Memory B cell (primary cell): ENCODE results near the gene PPM1H.
"Not testable (repeated sequence)": the region's sequence is repeated elsewhere in the genome, so short reads cannot be mapped to it uniquely, and the experiment has no call there.

Experiments used
- ATAC-seq: fragments of 150-1000 bp; cut with Tn5 transposase; 2 replicates; pipeline ENCODE4 v1.10.0; 2021; ENCODE audit warnings: low read depth, mild to moderate bottlenecking, moderate library complexity
- DNase-seq, 2 donors: peaks; one replicate each; pipeline ENCODE4 v3.0.0; 2022; ENCODE audit warnings: low spot score in 2 of 2
- H3K27ac Mint-ChIP-seq: one replicate; pipeline ENCODE4 v1.8.0; 2022; ENCODE audit warnings: mild to moderate bottlenecking, moderate library complexity, mixed read lengths
- H3K27me3 Mint-ChIP-seq: one replicate; pipeline ENCODE4 v1.8.0; 2022; ENCODE audit warnings: mixed read lengths
- H3K36me3 Mint-ChIP-seq: one replicate; pipeline ENCODE4 v1.8.0; 2022; ENCODE audit warnings: mild to moderate bottlenecking, mixed read lengths
- H3K4me1 Mint-ChIP-seq: one replicate; pipeline ENCODE4 v1.8.0; 2022; ENCODE audit warnings: mixed read lengths
- H3K4me3 Mint-ChIP-seq: one replicate; pipeline ENCODE4 v1.8.0; 2022; ENCODE audit warnings: mild to moderate bottlenecking, moderate library complexity, mixed read lengths
- H3K9me3 Mint-ChIP-seq: one replicate; pipeline ENCODE4 v1.8.0; 2022; ENCODE audit warnings: mixed read lengths

Gene PPM1H

DNA sequence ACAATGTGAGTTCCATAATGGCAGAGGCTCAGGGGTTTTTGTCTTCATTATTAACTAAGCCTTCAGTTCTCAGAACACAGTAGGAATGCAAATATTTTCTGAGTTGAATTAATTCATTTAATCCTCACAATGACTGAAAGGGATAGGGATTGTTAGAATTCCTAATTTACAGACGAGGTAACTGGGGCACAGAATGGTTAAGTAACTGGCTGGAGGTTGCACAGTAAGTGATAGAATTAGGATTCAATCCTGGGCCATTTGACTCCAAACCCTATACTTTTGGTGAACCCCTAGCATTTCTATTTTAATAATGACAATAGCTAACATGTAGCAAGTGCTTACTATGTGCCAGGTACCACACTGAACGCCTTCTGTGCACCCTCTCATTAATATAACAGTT, 163.1 kb downstream of the PPM1H start:
- no peak for ATAC-seq
- no peak overlapping the region for H3K27ac Mint-ChIP-seq
- H3K27me3 Mint-ChIP-seq = peaks cover 4% of the 10 kb centered on the region
- no peak overlapping the region for H3K4me3 Mint-ChIP-seq
- no peaks in the 10 kb centered on the region for H3K9me3 Mint-ChIP-seq
- no peaks in the 10 kb centered on the region for H3K36me3 Mint-ChIP-seq
- no peaks in the 10 kb centered on the region for H3K4me1 Mint-ChIP-seq
- no peak for DNase-seq

DNA sequence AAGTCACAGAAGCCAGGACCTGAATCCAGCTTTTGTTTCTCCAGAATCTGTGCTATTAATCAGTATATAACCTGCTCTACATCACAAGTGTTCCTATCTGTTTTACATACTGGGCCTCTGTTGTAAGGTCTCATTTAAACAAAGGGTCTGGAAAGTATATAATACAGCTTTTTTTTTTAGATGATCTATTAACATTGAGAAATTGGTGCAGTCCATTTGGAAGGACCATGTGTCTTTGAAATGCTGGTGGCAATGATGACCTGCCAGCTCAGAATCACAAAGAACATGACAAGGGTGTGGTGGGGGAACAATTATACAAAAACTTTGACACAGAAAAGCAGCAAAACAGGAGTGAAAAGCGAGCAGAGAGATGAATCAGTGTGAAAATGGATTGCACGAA, 164.6 kb downstream of the PPM1H start:
- no peak overlapping the region for H3K4me3 Mint-ChIP-seq
- no peaks in the 10 kb centered on the region for H3K9me3 Mint-ChIP-seq

DNA sequence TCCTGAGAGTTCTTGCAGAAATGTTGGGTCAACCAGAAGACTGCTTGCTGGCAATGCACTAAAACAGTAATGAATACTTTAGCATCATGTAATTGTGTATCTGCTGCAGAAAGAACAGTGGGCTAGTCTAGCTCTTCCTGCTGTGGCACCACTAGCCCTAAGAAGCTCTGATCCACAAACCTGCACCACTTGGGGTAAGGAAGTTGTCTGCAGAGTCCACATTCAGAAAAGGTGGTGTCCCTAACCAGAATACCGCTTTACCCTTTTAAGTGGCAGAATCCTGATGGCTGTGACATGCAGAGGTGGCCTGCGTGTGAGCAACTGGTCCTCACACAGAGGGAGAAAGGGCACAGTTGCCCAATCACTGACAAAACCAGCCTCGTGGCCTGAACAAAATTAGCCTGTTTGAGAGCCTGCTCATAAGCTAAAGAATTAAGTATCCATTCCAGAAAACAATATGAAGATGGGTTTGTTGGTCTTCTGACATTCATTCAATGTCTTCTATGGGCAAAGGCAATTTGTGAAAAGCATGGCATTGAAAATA, 165.8 kb downstream of the PPM1H start:
- Mint-ChIP-seq H3K4me1 (no peaks in the 10 kb centered on the region), H3K27ac (no peak overlapping the region), H3K36me3 (no peaks in the 10 kb centered on the region), H3K4me3 (no peak overlapping the region), H3K9me3 (no peaks in the 10 kb centered on the region), H3K27me3 (peaks cover 10% of the 10 kb centered on the region)
- DNase-seq (no peak), ATAC-seq (no peak)

More for the DNA sequence above, 164.6 kb downstream of the PPM1H start:
- Mint-ChIP-seq H3K27me3 (peaks cover 4% of the 10 kb centered on the region), H3K4me1 (no peaks in the 10 kb centered on the region), H3K36me3 (no peaks in the 10 kb centered on the region), H3K27ac (no peak overlapping the region)
- ATAC-seq = no peak
- no peak for DNase-seq

DNA sequence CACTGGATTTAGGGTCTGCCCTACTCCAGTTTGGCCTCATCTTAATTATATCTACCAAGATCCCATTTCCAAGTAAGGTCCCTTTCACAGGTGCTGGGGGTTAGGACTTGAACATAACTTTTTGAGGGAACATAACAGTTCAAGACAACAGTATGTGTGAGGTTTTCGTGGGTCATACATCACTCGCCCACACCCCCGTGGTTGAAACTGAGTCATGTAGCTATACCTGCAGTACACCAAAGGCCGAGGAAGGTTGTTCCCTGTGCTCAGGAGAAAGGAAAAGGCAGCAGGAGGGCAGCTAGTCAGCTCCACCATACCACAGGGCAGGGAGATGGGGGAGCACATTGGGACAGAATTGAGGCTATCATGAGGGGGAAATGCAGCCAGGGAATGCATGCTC, 167.0 kb downstream of the PPM1H start:
- Mint-ChIP-seq H3K36me3 (no peaks in the 10 kb centered on the region), H3K27ac (no peak overlapping the region), H3K4me3 (no peak overlapping the region), H3K9me3 (no peaks in the 10 kb centered on the region), H3K4me1 (no peaks in the 10 kb centered on the region), H3K27me3 (peaks cover 10% of the 10 kb centered on the region)
- DNase-seq (no peak), ATAC-seq (no peak)

DNA sequence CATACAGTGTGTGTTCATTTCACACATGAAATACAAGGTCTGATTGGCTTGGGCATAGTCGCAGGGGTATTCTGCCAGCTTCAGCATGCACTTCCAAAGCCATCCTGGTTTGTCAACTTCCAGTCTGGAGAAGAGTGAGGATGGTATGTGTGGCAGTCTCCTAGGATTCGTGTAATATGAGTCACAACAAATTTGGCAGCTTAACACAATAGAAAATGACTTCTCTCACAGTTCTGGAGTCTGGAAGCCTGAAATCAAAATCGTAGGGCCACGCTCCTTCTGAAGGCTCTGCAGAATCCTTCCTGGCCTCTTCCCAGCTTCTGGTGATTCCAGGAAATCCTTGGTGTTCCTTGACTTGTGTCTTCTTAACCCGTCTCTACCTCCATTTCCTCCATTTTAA, 167.5 kb downstream of the PPM1H start:
- Mint-ChIP-seq H3K9me3 (no peaks in the 10 kb centered on the region), H3K4me3 (no peak overlapping the region), H3K27me3 (peaks cover 9% of the 10 kb centered on the region), H3K4me1 (no peaks in the 10 kb centered on the region), H3K27ac (no peak overlapping the region), H3K36me3 (no peaks in the 10 kb centered on the region)
- DNase-seq (no peak), ATAC-seq (no peak)

DNA sequence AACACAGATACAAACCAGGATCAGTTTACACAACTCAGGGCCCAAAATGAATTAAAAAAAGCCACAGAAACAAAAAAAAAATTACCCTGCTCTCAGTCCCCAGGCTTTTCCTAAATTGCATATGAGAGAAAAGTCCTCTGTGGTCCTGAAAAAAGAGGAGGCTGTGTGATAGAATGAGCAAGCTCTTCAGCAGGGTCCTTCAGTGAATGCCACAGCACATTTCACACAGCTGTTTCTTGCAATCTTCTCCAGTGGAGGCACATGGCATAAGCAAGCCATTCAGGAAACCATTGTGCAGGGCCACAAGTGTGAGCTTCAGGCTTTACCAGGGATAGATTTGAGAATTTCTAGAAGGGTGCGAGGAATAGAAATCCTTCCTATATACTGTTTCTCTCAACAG, 168.5 kb downstream of the PPM1H start:
- H3K9me3 Mint-ChIP-seq = no peaks in the 10 kb centered on the region
- H3K36me3 Mint-ChIP-seq = no peaks in the 10 kb centered on the region
- ATAC-seq (no peak), DNase-seq (no peak)
- H3K4me3 Mint-ChIP-seq = no peak overlapping the region
- H3K27me3 Mint-ChIP-seq = peaks cover 8% of the 10 kb centered on the region
- H3K4me1 Mint-ChIP-seq = no peaks in the 10 kb centered on the region
- no peak overlapping the region for H3K27ac Mint-ChIP-seq

DNA sequence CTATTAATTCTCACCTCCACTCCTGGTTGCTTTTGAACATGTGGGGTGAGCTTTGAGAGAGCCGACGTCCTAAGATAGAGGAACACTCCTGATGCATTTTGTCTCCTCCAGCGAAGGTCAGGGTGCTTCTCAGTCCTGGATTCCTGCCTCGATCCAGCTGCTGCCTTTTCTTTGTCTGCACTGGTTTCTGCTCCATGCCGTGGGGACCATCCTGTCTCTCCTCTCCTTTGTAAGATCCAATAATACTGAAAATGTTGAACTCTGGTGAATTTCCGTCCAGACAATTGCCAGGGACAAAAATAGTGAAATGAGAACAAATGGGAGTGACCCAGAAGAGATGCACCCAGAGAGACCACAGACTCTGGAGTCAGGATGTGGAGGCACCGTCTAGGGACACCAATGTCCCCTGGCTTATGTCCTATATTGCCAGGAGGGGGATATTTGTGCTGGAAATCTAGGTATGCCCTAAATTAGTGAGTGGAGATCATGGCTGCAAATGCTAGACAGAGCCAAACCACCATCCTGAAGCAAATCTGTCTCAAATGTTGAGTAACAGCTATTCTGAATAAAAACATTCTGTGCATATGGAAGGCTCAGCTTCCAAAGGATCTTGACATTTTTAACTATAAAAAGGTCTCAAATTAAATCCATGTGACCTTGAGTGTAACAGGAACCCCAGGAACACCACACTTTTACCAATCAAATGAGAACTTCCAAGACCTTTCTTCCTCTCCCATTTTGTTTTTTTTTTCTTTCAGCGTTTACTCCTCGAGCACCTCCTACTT, 170.9 kb downstream of the PPM1H start:
- no peaks in the 10 kb centered on the region for H3K4me1 Mint-ChIP-seq
- no peak for DNase-seq
- no peak for ATAC-seq
- H3K9me3 Mint-ChIP-seq = no peaks in the 10 kb centered on the region
- no peaks in the 10 kb centered on the region for H3K36me3 Mint-ChIP-seq
- no peak overlapping the region for H3K4me3 Mint-ChIP-seq
- no peak overlapping the region for H3K27ac Mint-ChIP-seq
- peaks cover 11% of the 10 kb centered on the region for H3K27me3 Mint-ChIP-seq

DNA sequence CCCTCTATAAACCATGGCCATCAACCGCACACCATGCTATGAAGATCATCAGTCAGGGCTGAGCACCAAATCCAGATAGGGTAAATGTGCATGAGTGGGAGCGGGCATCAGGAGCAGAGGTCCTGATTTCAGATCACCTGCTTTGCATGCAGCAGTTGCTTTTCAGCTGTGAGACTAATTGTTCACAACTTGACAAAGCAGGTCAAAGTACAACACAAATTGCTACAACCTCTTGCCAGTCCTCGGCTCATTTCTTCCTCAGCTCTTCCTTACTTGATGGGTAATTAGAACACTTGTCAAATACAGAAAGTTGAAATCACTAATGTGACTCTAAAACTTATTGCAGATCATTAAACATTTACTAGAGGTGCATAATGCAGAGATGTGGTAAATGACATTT, 171.6 kb downstream of the PPM1H start:
- Mint-ChIP-seq H3K27me3 (peaks cover 13% of the 10 kb centered on the region), H3K4me3 (no peak overlapping the region), H3K27ac (no peak overlapping the region), H3K9me3 (no peaks in the 10 kb centered on the region), H3K4me1 (no peaks in the 10 kb centered on the region), H3K36me3 (no peaks in the 10 kb centered on the region)
- ATAC-seq = no peak
- DNase-seq = no peak

DNA sequence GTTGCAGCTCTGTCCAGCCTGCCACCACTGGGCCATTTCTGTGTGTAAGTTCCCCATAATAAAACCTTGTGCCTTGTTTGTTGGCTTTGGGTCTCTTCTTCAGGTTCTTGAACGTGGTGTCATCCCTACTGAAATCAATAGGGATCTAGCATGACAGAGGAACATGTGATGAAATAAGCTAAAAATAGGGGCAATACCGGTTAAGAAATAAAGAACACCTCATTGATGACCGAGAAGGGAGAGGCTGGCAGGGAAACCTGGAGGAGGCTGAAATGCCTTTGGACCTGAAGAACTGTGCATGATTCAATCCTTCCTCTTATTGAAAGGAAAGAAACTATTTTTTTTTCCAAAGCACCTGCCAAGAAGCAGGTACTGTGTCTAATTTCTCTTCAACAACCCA, 172.3 kb downstream of the PPM1H start:
- ATAC-seq = no peak
- H3K9me3 Mint-ChIP-seq = no peaks in the 10 kb centered on the region
- no peaks in the 10 kb centered on the region for H3K36me3 Mint-ChIP-seq

DNA sequence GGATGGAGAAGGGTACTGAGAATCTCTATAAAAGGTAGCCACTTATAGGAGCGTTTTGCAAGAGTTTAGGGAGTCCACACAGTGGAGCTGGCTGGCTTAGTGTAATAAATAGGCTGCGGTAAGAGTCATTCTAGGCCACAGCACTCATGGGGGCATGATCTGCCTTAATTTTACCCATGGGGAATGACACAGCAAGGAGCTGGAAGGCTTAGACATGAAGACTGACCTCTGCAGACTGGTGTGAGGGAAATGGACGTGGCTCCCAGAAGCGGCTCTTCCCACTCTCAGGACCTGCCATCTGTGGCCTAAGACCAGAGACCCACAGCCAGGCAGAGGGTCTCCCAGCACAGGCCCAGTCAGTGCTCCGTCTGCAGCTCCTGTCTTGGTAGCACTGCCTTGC, 173.3 kb downstream of the PPM1H start:
- no peaks in the 10 kb centered on the region for H3K36me3 Mint-ChIP-seq
- DNase-seq = no peak
- no peaks in the 10 kb centered on the region for H3K4me1 Mint-ChIP-seq
- no peak overlapping the region for H3K4me3 Mint-ChIP-seq
- no peak for ATAC-seq
- no peak overlapping the region for H3K27ac Mint-ChIP-seq
- H3K9me3 Mint-ChIP-seq = no peaks in the 10 kb centered on the region
- peaks cover 11% of the 10 kb centered on the region for H3K27me3 Mint-ChIP-seq

More for the DNA sequence above, 172.3 kb downstream of the PPM1H start:
- Mint-ChIP-seq H3K4me3 (no peak overlapping the region), H3K27me3 (peaks cover 13% of the 10 kb centered on the region), H3K27ac (no peak overlapping the region), H3K4me1 (no peaks in the 10 kb centered on the region)
- no peak for DNase-seq

DNA sequence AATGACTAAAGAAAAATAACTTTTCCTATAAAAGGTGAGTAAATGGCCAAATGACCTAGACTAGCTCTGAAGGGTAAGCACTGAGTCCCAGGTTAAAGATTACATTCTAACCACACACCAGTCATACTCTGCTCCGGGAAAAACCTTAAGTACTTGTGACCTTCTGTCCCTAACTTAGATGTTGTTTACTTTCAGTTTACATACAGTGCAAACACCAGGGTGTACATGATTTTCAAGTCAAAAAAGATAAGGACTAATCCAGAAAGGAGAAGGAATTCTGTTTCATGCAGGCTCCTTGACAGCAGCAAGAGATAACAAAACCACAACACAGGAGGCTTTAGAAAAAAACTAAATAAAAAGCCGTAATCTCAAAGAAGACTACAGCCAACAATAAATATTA, 174.2 kb downstream of the PPM1H start:
- DNase-seq = no peak
- no peaks in the 10 kb centered on the region for H3K36me3 Mint-ChIP-seq
- peaks cover 12% of the 10 kb centered on the region for H3K27me3 Mint-ChIP-seq
- no peak for ATAC-seq
- H3K4me3 Mint-ChIP-seq = no peak overlapping the region
- no peak overlapping the region for H3K27ac Mint-ChIP-seq
- no peaks in the 10 kb centered on the region for H3K4me1 Mint-ChIP-seq
- no peaks in the 10 kb centered on the region for H3K9me3 Mint-ChIP-seq

DNA sequence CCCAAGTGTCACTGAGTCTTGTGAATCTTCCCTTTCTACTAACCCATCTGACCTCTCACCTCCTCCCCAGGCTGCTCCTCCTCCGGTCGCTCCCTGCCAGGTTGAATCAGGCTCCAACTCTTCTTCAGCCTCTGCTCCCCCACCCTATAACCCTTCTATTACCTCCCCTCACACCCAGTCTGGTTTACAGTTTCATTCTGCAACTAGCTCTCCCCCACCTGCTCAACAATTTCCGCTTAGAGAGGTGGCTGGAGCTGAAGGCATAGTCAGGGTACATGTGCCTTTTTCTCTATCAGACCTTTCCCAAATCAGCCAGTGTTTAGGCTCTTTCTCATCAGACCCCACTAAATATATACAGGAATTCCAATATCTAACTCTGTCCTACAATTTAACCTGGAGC, 174.6 kb downstream of the PPM1H start:
- not testable (repeated sequence) for DNase-seq, H3K27ac Mint-ChIP-seq, H3K36me3 Mint-ChIP-seq, ATAC-seq, H3K9me3 Mint-ChIP-seq, H3K4me1 Mint-ChIP-seq, H3K4me3 Mint-ChIP-seq
- H3K27me3 Mint-ChIP-seq = peaks cover 12% of the 10 kb centered on the region

DNA sequence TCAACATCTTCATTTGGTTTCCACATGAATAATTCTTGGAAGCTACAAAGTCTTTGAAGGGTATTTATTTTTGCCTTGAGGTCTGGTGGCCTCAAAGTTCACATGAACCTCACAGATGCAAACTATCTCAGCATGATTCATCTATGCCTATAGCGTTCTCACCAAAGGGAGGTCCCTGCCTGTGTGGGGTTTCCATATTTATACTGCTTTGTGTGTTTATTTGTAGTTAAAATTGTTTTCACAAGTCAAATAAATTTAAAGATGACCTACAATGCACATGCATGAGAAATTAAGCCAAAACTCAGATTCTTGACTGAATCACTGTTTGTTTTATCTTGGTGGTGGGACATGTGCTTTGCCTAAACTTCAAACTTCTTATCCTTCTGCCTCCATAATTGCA, 176.7 kb downstream of the PPM1H start:
- Mint-ChIP-seq H3K4me3 (no peak overlapping the region), H3K4me1 (no peaks in the 10 kb centered on the region), H3K27ac (no peak overlapping the region), H3K27me3 (peaks cover 8% of the 10 kb centered on the region), H3K9me3 (no peaks in the 10 kb centered on the region), H3K36me3 (no peaks in the 10 kb centered on the region)
- no peak for DNase-seq
- ATAC-seq = no peak

DNA sequence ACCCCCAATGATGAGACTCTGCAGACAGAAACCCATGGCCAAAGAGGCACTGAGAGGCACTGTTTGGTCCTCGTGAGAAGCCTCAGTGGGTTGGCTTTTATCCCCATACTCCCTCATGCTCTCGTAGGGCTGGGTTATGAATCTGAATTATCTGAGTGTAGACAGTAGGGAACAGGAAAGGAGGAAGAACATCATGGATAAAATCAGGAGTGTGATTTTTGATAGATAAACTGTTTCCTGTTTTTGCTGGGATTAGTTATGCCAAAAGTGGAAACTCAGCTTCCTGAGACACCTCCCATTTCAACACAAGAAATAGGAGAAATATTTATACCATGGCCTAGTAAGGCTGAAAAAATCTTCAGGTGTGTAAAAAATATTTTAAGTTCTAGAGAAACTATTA, 177.9 kb downstream of the PPM1H start:
- Mint-ChIP-seq H3K27ac (no peak overlapping the region), H3K36me3 (no peaks in the 10 kb centered on the region), H3K27me3 (peaks cover 8% of the 10 kb centered on the region), H3K4me3 (no peak overlapping the region), H3K9me3 (no peaks in the 10 kb centered on the region), H3K4me1 (no peaks in the 10 kb centered on the region)
- ATAC-seq (no peak), DNase-seq (no peak)

DNA sequence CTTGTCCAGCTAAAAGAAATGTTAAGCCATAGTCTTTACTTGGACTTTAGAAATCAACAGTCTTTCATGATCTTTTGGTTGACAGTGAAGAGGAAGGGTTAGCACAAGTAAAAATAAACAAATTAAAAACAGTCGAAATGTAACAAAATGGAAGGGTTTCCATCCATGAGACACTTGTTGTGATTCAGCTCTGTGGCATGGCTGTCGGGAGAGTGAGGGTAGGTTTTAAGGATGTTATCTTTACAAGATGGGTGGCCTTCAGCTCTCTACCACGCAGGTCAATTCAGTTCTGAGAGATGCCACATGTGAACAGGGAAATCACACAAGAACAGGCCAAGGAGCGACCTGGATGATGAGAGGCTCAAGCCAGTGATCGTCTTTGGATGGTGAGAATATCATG, 180.2 kb downstream of the PPM1H start:
- no peaks in the 10 kb centered on the region for H3K4me1 Mint-ChIP-seq
- H3K36me3 Mint-ChIP-seq = no peaks in the 10 kb centered on the region
- H3K9me3 Mint-ChIP-seq = no peaks in the 10 kb centered on the region
- no peak for ATAC-seq
- no peak overlapping the region for H3K4me3 Mint-ChIP-seq
- peaks cover 6% of the 10 kb centered on the region for H3K27me3 Mint-ChIP-seq
- H3K27ac Mint-ChIP-seq = no peak overlapping the region
- DNase-seq = no peak
